A673 (cell line): Measurements from ENCODE around the gene ZNF384. TPM values are rescaled to one million over a fixed set of nuclear protein-coding genes. Genes with fewer than 3 reads are reported as not detected.

Source experiments
- BruUV-seq: library from RNA; stranded (reverse); fragments of 400-500 nt; replicated peaks from 2 replicates; lab custom pipeline; 2021; lab: Mats Ljungman, UMichigan
- CTCF ChIA-PET: fragments of 300-600 bp; sonication (Branson Sonifier 250); formaldehyde crosslinking; loops from one replicate; lab custom pipeline; 2022; ENCODE audit warnings: antibody characterized with exemption; lab: Charles Lee
- POLR2A ChIA-PET: fragments of 300-600 bp; sonication (Branson Sonifier 250); formaldehyde crosslinking; loops from one replicate; lab custom pipeline; 2022; ENCODE audit warnings: antibody characterized with exemption; ENCODE audit not compliant: low non-redundant PET; lab: Charles Lee
- DNase-seq: peaks from one replicate; pipeline ENCODE4 v3.0.0-alpha.2; 2015; ENCODE audit warnings: low spot score
- H3K27ac ChIP-seq: fragments of 200-600 bp; sonication (generic); 2 replicates; pipeline ENCODE4 v1.5.1; 2016; ENCODE audit warnings: mixed run types, low read depth, mild to moderate bottlenecking, mixed read lengths, antibody characterized with exemption, low read length; ENCODE audit not compliant: poor library complexity, severe bottlenecking
- H3K27me3 ChIP-seq: fragments of 200-600 bp; sonication (generic); replicated peaks from 2 replicates; pipeline ENCODE4 v1.6.1; 2017; ENCODE audit warnings: mixed run types, low read depth, mild to moderate bottlenecking, mixed read lengths, antibody characterized with exemption, low read length; ENCODE audit not compliant: insufficient read depth, poor library complexity
- H3K36me3 ChIP-seq: fragments of 200-600 bp; sonication (generic); 2 replicates; pipeline ENCODE4 v1.6.1; 2016; ENCODE audit warnings: mixed run types, mild to moderate bottlenecking, mixed read lengths, antibody characterized with exemption, low read length; ENCODE audit not compliant: insufficient read depth, poor library complexity, severe bottlenecking
- H3K4me1 ChIP-seq: fragments of 200-600 bp; sonication (generic); 2 replicates; pipeline ENCODE4 v1.6.1; 2017; ENCODE audit warnings: mixed run types, mild to moderate bottlenecking, mixed read lengths, antibody characterized with exemption, low read length; ENCODE audit not compliant: insufficient read depth, poor library complexity, severe bottlenecking
- H3K4me3 ChIP-seq: fragments of 200-600 bp; sonication (generic); 2 replicates; pipeline ENCODE4 v1.5.1; 2016; ENCODE audit warnings: low read depth, mixed run types, mild to moderate bottlenecking, mixed read lengths, low read length; ENCODE audit not compliant: poor library complexity, severe bottlenecking
- H3K9me3 ChIP-seq: fragments of 200-600 bp; sonication (generic); 2 replicates; pipeline ENCODE4 v1.6.1; 2016; ENCODE audit warnings: mixed run types, low read depth, mild to moderate bottlenecking, mixed read lengths, antibody characterized with exemption, low read length; ENCODE audit not compliant: poor library complexity, severe bottlenecking
- EZH2 ChIP-seq: fragments of 200-600 bp; sonication (generic); IDR thresholded peaks from 2 replicates; pipeline ENCODE4 v1.6.1; 2017; ENCODE audit warnings: borderline replicate concordance, low read depth, mild to moderate bottlenecking, mixed read lengths, antibody characterized with exemption, low read length; ENCODE audit not compliant: poor library complexity, severe bottlenecking
- intact Hi-C: fragments of 100-400 bp; cut with micrococcal nuclease; formaldehyde crosslinking; loops from one replicate; pipeline ENCODE4 v1.10.0; 2022; ENCODE audit not compliant: unreplicated experiment
- total RNA-seq: library from RNA; stranded (reverse); gene quantifications from 2 replicates; pipeline ENCODE4 v1.2.3, GENCODE V29; 2021
- TF ChIP-seq, protein P1 (sequence below): fragments of 300-800, 200-600 bp; sonication (generic); conservative IDR thresholded peaks from 2 replicates; pipeline ENCODE4 v1.5.1; 2017; ENCODE audit warnings: low read depth, mild to moderate bottlenecking, antibody characterized with exemption, low read length, moderate library complexity, mixed read lengths

Gene ZNF384
- total RNA-seq, 1 experiment from 2014 or later = 92.5 TPM

DNA sequence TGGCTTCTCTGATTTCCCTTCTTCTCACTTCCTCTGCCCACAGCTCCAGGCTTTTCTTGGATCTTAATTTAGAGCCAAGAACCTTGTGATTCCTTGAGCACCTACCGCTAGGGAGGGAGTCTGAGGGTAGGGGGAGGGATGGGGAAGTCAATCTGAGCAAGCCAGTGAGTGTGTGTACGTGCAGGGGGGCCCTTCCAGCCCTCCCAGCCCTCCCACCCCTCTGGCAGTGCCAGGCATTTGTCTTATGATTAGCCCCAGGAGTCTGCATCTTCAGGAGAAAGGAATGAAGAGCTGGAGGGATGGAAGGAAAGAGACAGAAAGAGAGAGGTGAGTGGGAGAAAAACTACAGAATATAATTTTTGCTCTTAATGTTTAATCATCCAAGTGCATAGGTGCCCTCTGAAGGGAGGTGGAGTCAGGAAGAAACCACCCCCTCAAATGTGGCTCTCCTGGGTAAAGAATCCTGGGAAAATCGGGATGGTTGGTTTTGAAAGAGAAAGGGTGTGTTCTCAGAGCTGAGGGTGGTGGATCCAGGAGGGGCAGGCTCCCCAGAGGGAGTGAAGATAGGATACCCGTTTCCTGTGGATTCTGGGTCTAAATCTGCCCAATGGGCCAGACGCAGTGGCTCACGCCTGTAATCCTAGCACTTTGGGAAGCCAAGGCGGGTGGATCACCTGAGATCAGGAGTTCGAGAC is 9.3 kb upstream of the ZNF384 start:
- Histone ChIP-seq H3K4me1 (peaks cover 7% of the 10 kb centered on the region), H3K9me3 (no peaks in the 10 kb centered on the region), H3K27me3 (peaks cover 27% of the 10 kb centered on the region), H3K36me3 (no peaks in the 10 kb centered on the region), H3K27ac (no peak overlapping the region), H3K4me3 (no peak overlapping the region)
- BruUV-seq = no TSS peak
- TF ChIP-seq, protein P1, sequence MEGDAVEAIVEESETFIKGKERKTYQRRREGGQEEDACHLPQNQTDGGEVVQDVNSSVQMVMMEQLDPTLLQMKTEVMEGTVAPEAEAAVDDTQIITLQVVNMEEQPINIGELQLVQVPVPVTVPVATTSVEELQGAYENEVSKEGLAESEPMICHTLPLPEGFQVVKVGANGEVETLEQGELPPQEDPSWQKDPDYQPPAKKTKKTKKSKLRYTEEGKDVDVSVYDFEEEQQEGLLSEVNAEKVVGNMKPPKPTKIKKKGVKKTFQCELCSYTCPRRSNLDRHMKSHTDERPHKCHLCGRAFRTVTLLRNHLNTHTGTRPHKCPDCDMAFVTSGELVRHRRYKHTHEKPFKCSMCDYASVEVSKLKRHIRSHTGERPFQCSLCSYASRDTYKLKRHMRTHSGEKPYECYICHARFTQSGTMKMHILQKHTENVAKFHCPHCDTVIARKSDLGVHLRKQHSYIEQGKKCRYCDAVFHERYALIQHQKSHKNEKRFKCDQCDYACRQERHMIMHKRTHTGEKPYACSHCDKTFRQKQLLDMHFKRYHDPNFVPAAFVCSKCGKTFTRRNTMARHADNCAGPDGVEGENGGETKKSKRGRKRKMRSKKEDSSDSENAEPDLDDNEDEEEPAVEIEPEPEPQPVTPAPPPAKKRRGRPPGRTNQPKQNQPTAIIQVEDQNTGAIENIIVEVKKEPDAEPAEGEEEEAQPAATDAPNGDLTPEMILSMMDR = no peak
- no peak for TF ChIP-seq EZH2
- CTCF ChIA-PET = interaction anchor here (0.5 to 1.0 kb wide), 4 partner anchors 9 to 145 kb away, joined by 3 to 4 read pairs (median 3); partner anchors contain the start of genes COPS7A and ZNF384
- POLR2A ChIA-PET = no interaction called here
- intact Hi-C loops = loop anchor here (5.0 kb wide), 1 partner anchor 146 kb away; no protein-coding TSS in a partner anchor
- no peak for DNase-seq

DNA sequence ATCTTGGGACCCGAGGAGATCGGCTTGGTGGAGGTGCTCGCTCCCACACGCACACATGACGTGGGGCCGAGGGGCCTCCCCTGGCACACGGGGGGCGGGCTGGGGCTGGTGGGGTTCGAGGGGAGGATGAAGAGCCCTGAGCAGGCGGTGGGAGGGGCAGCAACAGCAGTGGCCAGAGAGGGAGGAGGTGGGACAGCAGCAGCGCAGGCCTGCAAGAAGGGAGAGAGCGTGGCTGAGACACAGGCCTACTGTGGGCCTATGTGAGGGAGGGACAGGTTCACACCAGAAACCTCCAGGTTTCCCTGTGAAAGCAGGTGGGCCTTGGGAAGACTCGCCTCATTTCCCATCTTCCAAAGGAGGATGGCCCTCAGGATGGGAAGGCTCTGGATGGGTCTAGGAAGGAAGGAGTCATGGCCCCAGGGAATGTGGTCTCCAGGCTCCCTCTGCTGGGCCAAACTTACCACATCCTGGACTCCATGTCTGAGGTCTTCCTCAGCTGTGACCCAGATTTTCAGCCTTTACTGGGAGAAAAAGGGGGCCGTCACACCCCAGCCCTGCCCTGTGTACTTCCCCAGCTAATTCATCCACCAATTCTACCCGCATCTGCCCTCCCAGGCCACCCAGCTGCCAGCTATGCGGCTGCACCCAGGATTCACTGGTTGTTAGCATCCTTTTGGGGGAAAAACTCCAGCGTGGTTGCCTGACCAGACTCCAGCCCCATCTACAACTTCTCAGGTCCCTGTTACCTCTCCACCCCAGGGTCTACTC is 8.6 kb upstream of the ZNF384 start:
- no peaks in the 10 kb centered on the region for H3K9me3 ChIP-seq
- no peak overlapping the region for H3K4me3 ChIP-seq
- POLR2A ChIA-PET = no interaction called here
- peaks cover 27% of the 10 kb centered on the region for H3K27me3 ChIP-seq
- no TSS peak for BruUV-seq
- no peaks in the 10 kb centered on the region for H3K36me3 ChIP-seq
- H3K4me1 ChIP-seq = peaks cover 7% of the 10 kb centered on the region
- no peak for TF ChIP-seq EZH2
- TF ChIP-seq, protein P1 = peak; percentile 65
- no peak overlapping the region for H3K27ac ChIP-seq
- peak; percentile 66 for DNase-seq
- CTCF ChIA-PET = interaction anchor here (0.7 to 1.0 kb wide), 2 partner anchors 9 to 26 kb away, joined by 3 read pairs; partner anchors contain the start of genes COPS7A and ZNF384
- intact Hi-C loops = loop anchor here (5.0 kb wide), 1 partner anchor 145 kb away; no protein-coding TSS in a partner anchor

DNA sequence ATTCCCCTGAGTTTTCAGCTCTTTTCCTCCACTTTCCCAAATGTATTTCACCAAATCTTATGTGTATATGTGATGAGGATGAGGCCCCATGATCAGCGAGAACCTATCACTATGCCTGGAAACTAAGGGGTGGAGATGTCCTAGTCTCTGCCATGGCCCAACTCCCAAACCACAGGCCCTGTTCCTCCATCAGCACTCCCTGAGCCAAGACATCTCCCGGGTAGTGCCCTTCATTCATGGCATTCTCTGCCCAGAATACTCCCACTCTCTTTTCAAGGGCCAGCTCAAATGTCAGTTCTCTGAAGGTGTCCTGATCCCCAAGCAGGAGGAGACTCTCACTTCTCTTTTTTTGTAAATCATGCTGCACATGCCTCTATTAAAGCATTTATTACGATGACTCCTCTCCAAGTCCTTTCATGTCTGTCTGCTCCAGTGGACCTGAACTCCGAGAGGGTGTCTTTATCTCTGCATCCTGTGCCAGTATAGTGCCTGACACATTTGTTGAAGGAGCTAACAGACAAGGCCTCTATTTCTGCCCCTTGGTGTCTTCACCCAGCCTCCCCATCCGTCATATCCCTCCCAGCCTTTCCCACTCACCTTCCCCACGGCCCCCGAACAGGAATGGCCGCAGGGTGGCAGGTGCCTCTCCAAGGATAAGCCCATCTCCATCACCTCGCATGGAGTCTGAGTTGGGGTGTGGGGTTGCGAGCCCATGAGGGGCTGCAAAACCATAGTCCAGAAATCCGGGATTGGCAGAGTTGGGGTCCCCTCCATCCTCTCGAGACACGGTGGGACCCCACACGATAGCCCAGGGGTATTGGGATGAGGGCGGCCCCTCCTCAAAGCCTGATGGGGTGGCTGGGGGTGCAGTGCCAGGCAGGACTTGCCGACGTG is 7.8 kb upstream of the ZNF384 start:
- peaks cover 23% of the 10 kb centered on the region for H3K27me3 ChIP-seq
- TF ChIP-seq, protein P1 = no peak
- no peak for TF ChIP-seq EZH2
- H3K27ac ChIP-seq = no peak overlapping the region
- CTCF ChIA-PET = interaction anchor here (1.0 kb wide), 1 partner anchor 8 kb away, joined by 3 read pairs; the partner anchor contains the start of gene ZNF384
- intact Hi-C loops = loop anchor here (5.0 kb wide), 1 partner anchor 145 kb away; no protein-coding TSS in a partner anchor
- no TSS peak for BruUV-seq
- no peak for DNase-seq
- POLR2A ChIA-PET = no interaction called here
- peaks cover 7% of the 10 kb centered on the region for H3K4me1 ChIP-seq
- H3K36me3 ChIP-seq = no peaks in the 10 kb centered on the region
- H3K4me3 ChIP-seq = no peak overlapping the region
- no peaks in the 10 kb centered on the region for H3K9me3 ChIP-seq
